Colonic mucosa (tissue), 4 donors: ENCODE measurements around the gene PTPRU. TPM values are rescaled to one million over a fixed set of nuclear protein-coding genes. Genes with fewer than 3 reads are reported as not detected.
A peak's percentile ranks its signal among the peaks of the same experiment; 100 is the strongest.

ENCODE experiments used
- DNase-seq: peaks from one replicate; pipeline ENCODE4 v3.0.0-alpha.2; 2020
- H3K27ac ChIP-seq: fragments of 200-600 bp; one replicate; pipeline ENCODE4 v1.8.0; 2021
- H3K27me3 ChIP-seq: fragments of 200-600 bp; one replicate; pipeline ENCODE4 v1.8.0; 2021
- H3K36me3 ChIP-seq: fragments of 200-600 bp; one replicate; pipeline ENCODE4 v1.8.0; 2021
- H3K4me1 ChIP-seq: fragments of 200-600 bp; one replicate; pipeline ENCODE4 v1.8.0; 2021; ENCODE audit warnings: mild to moderate bottlenecking
- H3K4me3 ChIP-seq: fragments of 200-600 bp; one replicate; pipeline ENCODE4 v1.8.0; 2021
- H3K9ac ChIP-seq, 2 donors: one replicate each; pipeline ENCODE4 v1.7.0; 2013; ENCODE audit warnings: control low read depth in 2 of 2, low read depth in 2 of 2, low read length in 2 of 2
- H3K9me3 ChIP-seq: fragments of 200-600 bp; one replicate; pipeline ENCODE4 v1.8.0; 2021
- CTCF ChIP-seq: fragments of 200-600 bp; IDR thresholded peaks from one replicate; pipeline ENCODE4 v1.8.0; 2022; ENCODE audit warnings: antibody characterized with exemption, mild to moderate bottlenecking
- intact Hi-C: fragments of 100-400 bp; cut with DNase I; formaldehyde crosslinking; loops from one replicate; pipeline ENCODE4 v1.14.1; 2022
- total RNA-seq, 2 donors: library from RNA; stranded (reverse); fragmentation: NEBNext Ultra II Directional in 1 of 2; extraction: Animal tissue kit (Norgen Biotek cat#: 25700) in 1 of 2; gene quantifications; one replicate each; pipeline ENCODE4 v1.2.1, GENCODE V29; 2021
- donor health status: healthy.
- donor health status: DM: no; HTN: no; CAD: no.
- donor health status: DM: no; HTN: no; CAD: no.

PTPRU gene
- total RNA-seq, 2 donors from 2014 or later: 2.3 to 4.8 TPM

- intact Hi-C loops: no loop called here
- Histone ChIP-seq H3K27ac (no peak overlapping the region), H3K4me1 (no peaks in the 10 kb centered on the region), H3K9me3 (no peaks in the 10 kb centered on the region), H3K4me3 (no peak overlapping the region), H3K27me3 (no peaks in the 10 kb centered on the region), H3K9ac (no peak overlapping the region), H3K36me3 (no peaks in the 10 kb centered on the region)
- peak; percentile 66 for DNase-seq
- TF ChIP-seq CTCF: no peak
Measured at GRCh38 chr1:29282924-29283803, 46.8 kb downstream of the PTPRU start.

GRCh38 chr1:29283804-29284195, 47.5 kb downstream of the PTPRU start:
- no peak overlapping the region for H3K4me3 ChIP-seq
- no peak for TF ChIP-seq CTCF
- H3K27ac ChIP-seq: no peak overlapping the region
- H3K9me3 ChIP-seq: no peaks in the 10 kb centered on the region
- no peak for DNase-seq
- H3K4me1 ChIP-seq: no peaks in the 10 kb centered on the region
- H3K9ac ChIP-seq: no peak overlapping the region
- H3K36me3 ChIP-seq: no peaks in the 10 kb centered on the region
- H3K27me3 ChIP-seq: no peaks in the 10 kb centered on the region
- intact Hi-C loops: no loop called here

- Histone ChIP-seq H3K4me1 (no peaks in the 10 kb centered on the region), H3K27me3 (no peaks in the 10 kb centered on the region), H3K9ac (no peak overlapping the region), H3K9me3 (no peaks in the 10 kb centered on the region), H3K36me3 (no peaks in the 10 kb centered on the region), H3K4me3 (no peak overlapping the region), H3K27ac (no peak overlapping the region)
- DNase-seq: no peak
- intact Hi-C loops: no loop called here
- TF ChIP-seq CTCF: no peak
Measured at GRCh38 chr1:29284286-29284960, 48.1 kb downstream of the PTPRU start.

- no peaks in the 10 kb centered on the region for H3K4me1 ChIP-seq
- H3K9ac ChIP-seq: no peak overlapping the region
- no peak overlapping the region for H3K4me3 ChIP-seq
- H3K27ac ChIP-seq: no peak overlapping the region
- no peaks in the 10 kb centered on the region for H3K27me3 ChIP-seq
- H3K36me3 ChIP-seq: no peaks in the 10 kb centered on the region
- DNase-seq: no peak
- no peak for TF ChIP-seq CTCF
- H3K9me3 ChIP-seq: no peaks in the 10 kb centered on the region
- intact Hi-C loops: no loop called here
Measured at GRCh38 chr1:29284961-29285560, 48.7 kb downstream of the PTPRU start.

GRCh38 chr1:29285771-29286170, 49.4 kb downstream of the PTPRU start:
- intact Hi-C loops: no loop called here
- no peak for DNase-seq
- H3K4me3 ChIP-seq: no peak overlapping the region
- H3K9ac ChIP-seq: no peak overlapping the region
- no peaks in the 10 kb centered on the region for H3K36me3 ChIP-seq
- H3K4me1 ChIP-seq: no peaks in the 10 kb centered on the region
- no peak overlapping the region for H3K27ac ChIP-seq
- H3K9me3 ChIP-seq: no peaks in the 10 kb centered on the region
- H3K27me3 ChIP-seq: no peaks in the 10 kb centered on the region
- TF ChIP-seq CTCF: no peak
